ENCODE measurements around the gene ZNF132.

DNA sequence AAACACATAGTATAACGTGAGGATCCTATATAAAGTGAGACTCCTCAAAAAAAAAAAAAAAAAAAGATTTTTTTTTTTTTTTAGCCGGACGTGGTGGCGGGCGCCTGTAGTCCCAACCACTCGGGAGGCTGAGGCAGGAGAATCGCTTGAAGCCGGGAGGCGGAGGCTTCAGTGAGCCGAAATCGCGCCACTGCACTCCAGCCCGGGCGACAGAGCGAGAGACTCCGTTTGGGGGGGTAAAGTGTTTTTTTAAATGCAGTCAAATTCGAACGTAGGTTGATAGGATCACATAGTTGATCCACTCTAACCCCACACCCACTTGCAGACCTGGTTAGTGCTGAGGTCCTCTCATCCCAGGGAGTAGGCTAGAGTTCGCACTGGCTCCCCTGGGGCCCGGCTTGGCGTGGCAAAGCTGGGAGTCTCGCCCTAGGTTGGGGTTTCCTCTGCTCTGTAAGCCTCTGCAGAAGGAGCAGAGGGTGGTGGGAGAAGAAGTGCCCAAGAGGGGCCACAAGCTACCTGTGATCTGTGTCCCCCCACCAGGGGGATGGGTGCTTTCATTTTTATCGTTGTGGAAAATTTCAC, 38.0 kb downstream of the ZNF132 start:
- no peak for TF ChIP-seq ZNF302 (tag by site-specific recombination; IDR thresholded peaks at IDR 0.05; ENCODE audit: low read depth)
- no peak for TF ChIP-seq ZBTB17 (tag by site-specific recombination; IDR thresholded peaks at IDR 0.05)
- TF ChIP-seq ELK4 (IDR thresholded peaks at IDR 0.05; ENCODE audit: borderline replicate concordance, low read depth, low read length): no peak
- no peak for TF ChIP-seq ZNF366 (tag by site-specific recombination; conservative IDR thresholded peaks at IDR 0.05)
- TF ChIP-seq, protein P1, sequence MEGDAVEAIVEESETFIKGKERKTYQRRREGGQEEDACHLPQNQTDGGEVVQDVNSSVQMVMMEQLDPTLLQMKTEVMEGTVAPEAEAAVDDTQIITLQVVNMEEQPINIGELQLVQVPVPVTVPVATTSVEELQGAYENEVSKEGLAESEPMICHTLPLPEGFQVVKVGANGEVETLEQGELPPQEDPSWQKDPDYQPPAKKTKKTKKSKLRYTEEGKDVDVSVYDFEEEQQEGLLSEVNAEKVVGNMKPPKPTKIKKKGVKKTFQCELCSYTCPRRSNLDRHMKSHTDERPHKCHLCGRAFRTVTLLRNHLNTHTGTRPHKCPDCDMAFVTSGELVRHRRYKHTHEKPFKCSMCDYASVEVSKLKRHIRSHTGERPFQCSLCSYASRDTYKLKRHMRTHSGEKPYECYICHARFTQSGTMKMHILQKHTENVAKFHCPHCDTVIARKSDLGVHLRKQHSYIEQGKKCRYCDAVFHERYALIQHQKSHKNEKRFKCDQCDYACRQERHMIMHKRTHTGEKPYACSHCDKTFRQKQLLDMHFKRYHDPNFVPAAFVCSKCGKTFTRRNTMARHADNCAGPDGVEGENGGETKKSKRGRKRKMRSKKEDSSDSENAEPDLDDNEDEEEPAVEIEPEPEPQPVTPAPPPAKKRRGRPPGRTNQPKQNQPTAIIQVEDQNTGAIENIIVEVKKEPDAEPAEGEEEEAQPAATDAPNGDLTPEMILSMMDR (tag by site-specific recombination; IDR thresholded peaks at IDR 0.05): no peak
- TF ChIP-seq ZNF174 (tag by site-specific recombination; IDR thresholded peaks at IDR 0.05): no peak
- TF ChIP-seq ZNF16 (tag by site-specific recombination; IDR thresholded peaks at IDR 0.05; ENCODE audit: low read depth): no peak
- no peak for TF ChIP-seq HIC1 (tag by site-specific recombination; IDR thresholded peaks at IDR 0.05)
- TF ChIP-seq YY1 (tag by site-specific recombination; IDR thresholded peaks at IDR 0.05): no peak
- no peak for TF ChIP-seq ZNF223 (tag by site-specific recombination; IDR thresholded peaks at IDR 0.05)
